HG03108 (cell line): Measurements from ENCODE around the gene ADAMTS18.

Experiments used
- ATAC-seq: cut with Tn5 transposase; IDR thresholded peaks from one replicate; pipeline ENCODE4 v1.9.1; 2021; ENCODE audit warnings: moderate library complexity; ENCODE audit not compliant: unreplicated experiment

Gene ADAMTS18

DNA sequence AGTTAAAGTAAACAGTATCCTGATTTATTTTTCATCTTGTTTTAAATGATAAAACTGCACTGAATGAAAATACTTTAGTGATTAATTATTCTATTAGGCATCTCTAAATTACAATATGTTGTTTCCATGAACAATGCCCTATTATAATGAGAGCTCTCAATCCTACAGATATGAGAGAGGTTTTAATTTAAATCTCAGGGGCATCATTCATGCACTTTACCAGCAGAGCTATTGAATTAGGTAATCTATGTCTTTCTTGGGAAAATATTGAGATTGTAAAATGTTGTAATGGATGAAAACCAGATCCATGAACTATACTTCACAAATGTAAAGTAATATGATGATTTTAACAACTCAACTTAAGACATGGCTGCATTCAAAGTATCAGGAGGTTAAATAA is 103.8 kb downstream of the ADAMTS18 start:
- ATAC-seq = no peak

DNA sequence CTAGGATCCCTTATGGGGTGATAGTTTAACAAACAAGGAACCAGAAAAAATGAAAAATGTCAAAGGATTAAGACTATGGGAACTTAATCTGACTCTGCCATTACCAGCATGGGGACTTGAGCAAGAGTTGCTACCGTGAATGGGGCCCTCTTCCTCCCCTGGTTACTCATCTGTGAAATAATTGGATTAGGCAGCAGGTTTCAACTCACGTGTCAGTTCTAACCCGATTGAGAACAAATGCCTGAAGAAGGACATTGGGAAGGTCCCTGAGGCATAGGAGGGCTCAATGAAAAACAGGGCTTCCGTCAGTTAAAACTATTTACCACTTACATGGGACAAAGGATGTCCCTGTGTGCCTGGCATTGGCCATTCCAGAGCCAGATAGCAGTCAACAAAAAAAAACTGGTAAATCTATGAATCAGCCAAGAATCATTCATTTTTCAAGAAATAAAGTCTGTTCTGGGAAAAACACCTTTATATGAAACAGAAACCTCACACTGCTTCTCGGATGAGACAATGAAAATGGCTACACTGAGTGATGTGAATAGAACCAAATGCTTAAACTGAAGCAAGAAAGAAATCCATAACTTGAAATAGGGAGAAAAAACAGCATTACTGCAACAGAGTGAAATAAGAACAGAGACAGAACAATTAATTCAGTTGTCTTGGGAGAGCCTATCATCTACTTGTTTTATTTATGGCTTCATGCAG is 104.3 kb downstream of the ADAMTS18 start:
- ATAC-seq = no peak

DNA sequence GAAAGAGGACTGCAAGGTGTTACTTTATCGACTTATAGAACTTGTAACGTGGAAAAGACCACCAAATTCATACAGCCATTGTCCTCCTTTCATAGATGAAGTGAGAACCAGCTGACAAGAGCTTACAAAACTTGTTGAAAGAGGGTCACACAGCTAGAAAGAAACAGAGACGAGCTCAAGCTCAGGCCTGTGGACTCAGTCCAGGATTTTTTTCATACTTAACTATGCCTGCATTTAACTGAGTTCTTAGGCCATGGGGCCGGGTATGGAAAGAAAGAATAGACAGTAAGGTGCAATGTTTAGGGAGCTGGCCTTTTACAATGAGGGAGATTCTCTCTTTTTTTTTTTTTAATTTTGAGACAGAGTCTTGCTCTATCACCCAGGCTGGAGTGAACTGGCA is 106.1 kb downstream of the ADAMTS18 start:
- ATAC-seq = no peak

DNA sequence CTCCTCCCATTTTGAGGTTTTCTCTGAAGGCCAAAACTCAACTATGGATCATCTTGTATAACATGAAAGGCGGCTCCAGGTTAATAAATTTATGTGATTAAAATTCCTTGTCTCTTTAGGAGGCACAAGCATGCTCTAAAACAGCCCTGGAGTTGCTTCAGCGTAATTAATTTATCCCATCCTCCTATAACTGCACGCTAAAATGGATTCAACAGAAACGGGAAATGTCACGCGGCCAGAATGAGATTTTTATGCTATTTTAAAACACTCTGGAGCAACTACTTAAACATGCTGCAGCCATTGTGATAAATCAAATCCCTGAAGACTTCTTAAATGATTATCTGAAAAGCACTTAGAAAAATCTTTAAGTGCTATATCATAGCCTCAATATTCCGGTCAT is 106.6 kb downstream of the ADAMTS18 start:
- ATAC-seq = no peak

DNA sequence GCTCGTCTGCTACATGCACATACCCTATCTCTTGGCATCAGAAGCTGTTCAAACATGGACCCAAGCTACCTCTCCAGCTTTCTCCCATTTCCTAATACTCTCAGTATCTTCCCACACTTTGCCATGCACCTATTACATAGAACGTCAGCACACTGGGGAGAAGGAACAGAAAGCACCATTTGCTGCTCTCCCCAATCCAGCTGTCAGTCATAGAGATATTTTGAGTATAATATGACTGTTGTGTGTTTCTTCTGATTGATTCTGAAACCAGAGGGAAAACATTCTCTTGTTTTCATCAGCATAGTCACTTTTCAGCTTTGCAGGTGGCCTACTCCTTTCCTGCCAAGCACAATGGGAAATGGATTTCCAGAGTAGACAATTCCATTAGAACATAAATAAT is 107.1 kb downstream of the ADAMTS18 start:
- no peak for ATAC-seq

DNA sequence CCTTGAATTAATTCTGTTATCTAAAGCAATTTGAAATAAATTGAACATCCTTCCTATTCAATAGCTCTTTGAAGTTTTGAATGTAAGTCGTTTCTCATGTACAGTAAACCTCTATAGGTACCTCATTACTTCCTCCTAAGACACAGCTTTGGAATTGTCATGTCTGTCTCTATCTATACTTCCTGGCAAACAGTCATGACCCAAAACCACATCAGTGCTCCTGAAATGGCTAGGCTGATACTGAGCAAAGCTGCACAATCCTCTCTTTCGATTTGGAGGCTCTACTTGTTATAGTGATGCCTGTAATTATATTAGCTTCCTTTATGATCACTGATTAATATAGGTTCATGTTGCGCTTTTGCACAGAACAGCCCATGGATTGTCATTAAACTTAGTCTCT is 110.1 kb downstream of the ADAMTS18 start:
- ATAC-seq = no peak

DNA sequence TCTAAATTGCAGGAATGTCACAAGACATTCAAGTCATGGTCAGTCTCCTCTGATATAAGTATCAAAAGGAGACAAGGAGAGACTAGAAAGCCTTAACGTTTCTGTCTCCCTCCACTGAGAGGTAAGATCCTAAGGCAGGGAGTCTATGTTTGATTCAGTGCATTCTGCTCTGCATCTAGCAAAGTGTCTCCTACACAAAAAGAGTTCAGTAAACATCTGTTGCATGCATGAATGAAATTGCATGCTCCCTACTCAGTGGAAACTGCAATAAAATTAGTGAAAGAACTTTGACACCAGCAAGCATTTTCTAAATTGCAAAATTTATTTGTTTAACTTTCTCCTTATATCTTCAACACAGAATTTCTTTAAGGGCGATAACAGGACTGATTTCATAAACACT is 111.1 kb downstream of the ADAMTS18 start:
- ATAC-seq = no peak

DNA sequence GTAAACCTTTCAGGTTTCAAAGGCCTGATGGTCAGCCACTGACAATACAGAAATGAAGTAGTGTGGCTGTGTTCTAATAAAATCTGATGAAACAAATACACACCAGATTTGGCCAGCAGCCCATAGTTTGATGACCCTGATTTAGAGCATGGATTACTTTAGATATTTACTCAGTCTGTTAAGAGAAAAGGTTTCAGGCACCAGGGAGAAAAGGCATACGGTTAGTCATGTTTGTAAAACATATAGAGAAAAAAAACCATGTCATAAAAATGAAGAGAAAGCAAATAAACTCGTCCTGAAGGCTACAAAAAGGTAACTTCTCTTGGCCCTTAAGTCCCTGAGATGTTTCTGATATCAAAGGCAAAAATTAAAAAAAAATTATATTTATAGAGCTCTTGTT is 112.1 kb downstream of the ADAMTS18 start:
- ATAC-seq = no peak

DNA sequence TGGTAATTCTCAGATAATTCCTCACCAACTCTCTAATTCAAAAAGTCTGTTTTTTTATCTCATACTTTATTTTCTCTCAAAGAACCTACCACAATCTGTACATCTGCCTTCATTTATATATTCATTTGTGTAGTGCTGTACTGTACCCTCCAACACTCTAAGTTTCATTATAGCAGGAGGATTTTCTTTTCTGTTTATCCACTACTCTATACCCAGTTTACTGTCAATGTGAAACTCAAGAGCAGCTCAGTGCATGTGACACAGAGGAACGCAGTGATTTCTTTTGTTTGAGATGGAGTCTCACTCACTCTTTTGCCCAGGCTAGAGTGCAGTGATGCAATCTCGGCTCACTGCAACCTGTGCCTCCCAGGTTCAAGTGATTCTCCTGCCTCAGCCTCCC is 117.8 kb downstream of the ADAMTS18 start:
- ATAC-seq = no peak

DNA sequence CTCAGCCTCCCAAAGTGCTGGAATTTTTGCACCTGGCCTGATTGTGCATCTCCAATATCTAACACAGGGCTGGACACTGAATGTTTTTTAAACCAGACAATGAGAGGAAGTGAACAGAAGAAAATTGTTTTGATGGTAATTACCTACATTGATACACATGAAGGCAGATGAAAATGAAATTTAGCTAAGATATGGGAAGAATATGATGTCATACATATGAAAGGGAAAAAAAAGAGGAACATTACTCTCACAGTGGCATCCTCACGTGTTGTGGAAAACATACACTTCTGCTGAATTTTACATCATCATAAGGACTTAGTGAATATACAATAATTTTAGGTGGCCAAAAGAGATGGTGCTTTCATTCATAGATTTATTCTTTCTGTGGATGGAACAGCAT is 124.0 kb downstream of the ADAMTS18 start:
- ATAC-seq = no peak

DNA sequence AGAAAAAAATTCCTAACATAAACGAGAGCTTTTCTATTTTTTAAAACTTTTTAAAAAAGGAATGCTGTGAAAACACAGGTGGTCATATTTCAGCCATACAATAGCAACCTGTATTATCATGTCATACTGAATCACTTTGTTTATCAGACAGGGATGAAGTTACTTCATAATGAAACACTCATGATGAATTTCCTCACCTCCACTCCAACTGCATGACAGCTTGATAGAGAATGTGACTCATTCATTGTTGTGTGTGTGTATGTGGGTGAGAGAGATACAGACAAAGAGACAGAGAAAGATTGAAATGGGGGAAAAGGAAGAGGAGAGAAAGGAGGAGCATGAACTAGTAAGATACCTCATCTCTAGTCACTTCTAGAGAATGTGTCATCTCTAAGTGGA is 126.7 kb downstream of the ADAMTS18 start:
- no peak for ATAC-seq

DNA sequence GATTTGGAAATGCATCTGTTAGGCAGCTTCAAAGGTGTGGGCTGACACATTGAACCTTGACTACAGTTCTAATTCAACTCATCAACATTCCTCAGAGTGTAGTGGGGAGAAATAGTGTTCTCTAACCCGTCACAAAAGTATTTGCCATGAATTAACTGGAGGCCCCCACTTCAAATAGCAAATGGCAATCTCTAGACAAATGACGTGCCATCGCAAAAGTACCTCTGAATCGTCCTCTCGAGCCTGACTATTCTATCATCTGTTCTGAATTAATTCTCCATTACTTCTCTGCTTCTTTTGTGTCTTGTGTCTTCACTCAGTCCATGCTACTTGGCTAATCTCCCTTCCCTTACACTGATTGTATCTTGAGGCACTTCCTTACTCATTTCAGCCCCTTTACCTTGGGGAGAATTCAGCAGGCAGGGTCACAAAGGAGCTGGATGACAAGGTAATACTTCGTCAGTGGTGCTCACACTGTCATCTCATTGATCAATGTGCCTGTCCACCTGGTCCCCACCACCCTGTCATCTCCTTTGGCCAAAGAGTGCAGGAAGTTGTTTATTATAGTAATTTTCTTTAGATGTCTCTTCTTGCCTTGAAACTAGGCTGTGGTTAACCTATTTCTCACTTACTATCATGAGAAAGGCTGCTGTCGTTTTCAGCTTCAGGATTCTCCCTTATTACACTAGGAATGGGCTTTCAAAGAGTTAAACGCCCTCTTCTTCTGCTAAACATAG is 127.2 kb downstream of the ADAMTS18 start:
- ATAC-seq = no peak

DNA sequence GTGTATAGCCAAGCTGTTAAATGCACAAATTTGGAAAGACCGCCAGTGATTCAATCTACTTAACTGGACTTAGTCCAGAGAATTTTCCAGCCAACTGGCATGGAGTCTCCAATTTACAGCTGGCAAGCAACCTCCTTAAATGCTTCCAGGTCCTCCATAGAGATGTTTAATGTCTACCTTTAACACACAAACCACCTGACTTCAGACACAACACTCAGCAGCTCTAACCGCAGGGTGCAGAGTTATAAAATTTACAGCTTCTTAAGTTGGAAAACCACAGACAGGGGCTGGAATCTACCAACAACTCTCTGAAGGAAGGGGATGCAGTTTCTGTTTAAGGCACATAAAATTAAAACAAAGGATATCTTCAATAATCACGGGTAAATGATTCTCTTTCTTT is 128.8 kb downstream of the ADAMTS18 start:
- ATAC-seq = no peak

DNA sequence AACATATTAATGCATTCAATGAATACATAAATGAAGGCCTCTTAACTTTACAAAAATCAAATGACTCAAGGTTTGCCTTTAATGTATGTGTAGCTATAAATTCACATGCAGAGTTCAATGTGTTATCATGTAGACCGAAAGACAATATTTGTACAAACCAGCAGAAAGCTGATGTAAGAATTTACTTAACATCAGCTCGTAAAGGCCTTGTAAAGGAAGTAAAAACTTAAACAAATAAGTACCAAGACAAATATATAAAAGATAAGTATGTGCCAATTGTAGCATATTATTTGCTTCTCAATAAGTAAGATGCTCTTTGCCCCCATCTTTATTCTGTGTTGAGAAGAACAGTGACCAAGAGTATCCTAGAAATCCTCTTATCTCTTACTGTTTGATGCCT is 130.0 kb downstream of the ADAMTS18 start:
- ATAC-seq = no peak

DNA sequence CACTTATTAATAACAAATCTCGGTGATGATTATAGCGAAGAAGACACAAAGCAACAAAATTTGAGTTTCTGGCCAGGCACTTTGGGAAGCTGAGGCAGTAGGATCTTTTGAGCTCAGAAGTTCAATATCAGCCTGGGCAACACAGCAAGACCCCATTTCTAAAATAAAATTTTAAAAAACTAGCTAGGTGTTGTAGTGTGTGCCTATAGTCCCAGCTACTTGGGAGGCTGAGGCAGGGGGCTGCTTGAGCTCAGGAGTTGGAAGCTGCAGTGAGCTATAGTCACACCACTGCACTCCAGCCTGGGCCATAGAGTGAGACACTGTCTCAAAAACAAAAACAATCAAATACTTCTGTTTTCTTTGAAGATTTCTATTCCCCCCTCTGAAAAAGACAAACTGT is 130.7 kb downstream of the ADAMTS18 start:
- no peak for ATAC-seq

DNA sequence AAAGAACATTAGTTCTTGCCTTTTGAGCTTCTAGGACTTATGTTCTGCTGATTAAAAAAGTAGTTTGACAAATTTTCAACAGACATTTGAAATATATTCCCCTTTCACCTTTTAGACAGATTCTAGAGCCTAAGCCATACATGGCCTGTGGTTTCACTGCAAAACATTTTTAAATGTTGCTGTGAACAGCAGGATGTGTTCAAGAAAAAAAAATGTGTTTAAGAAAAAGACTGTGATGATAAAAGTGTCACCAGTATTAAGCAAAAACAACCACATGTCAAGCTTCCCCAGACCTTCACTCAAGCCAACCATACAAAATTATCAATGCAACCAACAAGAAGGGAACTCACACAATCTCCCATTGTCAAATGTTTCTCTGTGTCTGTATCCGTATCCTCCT is 132.2 kb downstream of the ADAMTS18 start:
- ATAC-seq = no peak

DNA sequence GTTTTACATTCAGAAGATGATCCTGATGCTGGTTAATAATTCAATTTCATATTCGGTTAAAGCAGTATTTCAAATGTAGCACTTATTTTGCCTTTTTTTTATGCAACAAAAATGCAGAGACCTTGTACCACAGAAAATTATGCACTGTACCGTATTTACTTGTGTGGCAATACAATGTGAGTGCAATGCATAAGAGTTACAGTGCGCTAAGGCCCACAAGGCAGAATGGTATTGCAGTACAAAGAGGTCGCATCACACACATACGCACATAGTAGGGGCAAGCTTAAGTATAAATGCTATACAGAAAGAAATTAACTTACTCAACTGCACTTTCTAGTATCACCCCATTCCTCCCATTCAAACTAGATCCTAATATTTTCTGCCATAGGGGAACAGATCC is 132.6 kb downstream of the ADAMTS18 start:
- ATAC-seq = no peak

DNA sequence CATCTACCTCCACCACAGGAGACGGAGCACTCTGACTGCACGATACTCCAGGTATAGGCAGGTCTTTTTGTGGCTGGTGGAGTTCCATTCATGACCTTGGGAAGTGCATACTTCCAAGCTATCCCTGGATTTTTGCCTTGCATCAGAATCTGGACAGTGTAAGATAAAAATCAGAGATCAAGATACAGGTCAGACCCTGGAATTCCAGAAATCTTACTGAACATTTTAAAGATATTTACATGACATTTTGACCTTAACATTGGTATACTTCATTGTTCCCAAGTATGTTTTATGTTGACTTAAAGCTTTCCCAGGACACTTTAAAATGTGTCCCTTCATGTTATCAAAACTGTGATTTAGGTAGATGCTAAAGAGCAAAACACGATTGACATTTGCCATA is 134.6 kb downstream of the ADAMTS18 start:
- no peak for ATAC-seq

DNA sequence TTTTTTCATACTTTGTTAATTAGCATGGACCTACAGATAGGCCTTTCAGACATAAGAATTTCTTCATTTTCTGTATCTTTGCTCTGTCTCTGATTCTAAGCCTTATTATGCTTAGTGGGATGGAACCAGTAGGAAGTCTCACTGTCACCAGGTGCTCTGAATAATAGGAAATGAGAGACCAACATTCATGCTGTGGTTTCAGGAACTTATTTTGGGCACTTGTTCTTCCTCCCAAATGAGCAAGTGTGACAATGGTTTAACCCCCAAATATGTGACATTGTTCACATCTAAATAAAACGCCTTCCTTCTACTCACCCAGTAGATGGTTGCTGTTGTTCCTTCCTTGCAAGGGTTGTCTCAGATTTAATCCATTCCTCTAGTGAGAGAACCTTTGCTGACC is 135.4 kb downstream of the ADAMTS18 start:
- ATAC-seq = no peak

DNA sequence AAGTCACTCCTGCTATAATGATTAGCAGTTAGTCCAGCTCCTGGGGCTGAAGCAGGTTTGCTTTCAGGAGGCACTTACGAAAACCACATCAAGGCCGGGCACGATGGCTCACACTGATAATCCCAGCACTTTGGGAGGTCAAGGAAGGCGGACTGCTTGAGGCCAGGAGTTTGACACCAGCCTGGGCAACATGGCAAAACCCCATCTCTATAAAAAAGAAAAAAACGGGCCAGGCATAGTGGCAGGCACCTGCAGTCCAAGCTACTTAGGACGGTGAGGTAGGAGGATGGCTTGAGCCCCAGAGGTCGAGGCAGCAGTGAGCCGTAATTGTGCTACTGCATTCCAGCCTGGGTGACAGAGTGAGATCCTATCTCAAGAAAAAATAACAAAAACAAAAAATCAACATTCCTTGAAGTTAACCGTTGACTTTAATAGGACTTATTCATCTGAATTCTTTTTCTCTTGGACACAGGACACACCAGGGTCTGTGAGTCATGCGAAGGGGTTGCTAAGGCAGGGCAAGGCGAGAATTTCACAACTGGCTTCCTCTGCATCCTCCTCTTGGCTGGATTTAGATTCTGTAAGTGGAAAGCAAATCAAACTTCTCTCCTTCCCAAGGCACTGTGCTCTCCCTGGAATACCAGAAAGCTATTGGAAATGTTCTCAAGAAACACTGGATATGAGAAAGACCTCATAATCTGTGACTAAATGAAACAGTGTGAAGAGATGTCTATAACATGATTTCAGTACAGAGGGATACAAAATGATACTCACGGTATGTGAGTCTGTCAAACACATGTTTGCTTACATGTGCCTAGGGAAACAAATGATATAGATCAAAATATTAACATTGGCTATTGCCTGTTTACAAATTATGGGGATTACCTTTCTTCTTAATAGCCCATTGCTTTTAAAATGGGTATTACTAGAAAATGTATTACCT is 136.1 kb downstream of the ADAMTS18 start:
- no peak for ATAC-seq

DNA sequence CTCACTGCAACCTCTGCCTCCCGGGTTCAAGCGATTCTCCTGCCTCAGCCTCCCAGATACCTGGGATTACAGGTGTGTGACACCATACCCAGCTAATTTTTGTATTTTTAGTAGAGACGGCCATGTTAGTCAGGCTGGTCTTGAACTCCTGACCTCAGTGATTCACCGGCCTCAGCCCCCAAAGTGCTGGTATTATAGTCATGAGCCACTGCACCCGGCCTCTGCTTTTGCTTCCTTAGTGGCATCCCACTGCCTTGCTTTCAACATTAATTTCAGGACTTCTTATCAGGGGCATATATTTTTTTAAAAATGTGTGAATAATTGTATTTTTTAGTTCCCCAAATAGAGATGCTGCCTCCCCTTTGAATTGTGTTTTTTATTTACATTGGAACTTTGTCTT is 136.8 kb downstream of the ADAMTS18 start:
- ATAC-seq = no peak

DNA sequence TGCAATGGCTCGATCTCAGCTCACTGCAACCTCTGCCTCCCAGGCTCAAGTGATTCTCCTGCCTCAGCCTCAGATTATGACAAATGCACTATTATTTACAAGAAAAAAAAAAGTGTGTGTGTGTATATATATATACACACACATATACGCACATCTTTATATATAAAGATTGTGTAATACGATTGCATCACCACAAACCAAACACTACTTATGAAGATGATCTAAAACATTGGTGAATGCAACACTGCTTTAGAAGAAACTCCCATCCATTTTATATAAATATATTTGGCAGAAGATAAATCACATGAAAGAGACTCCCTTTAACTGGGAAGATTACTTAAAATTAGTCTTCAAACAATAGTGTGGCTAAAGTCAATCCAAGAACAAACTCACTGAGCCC is 138.9 kb downstream of the ADAMTS18 start:
- ATAC-seq = no peak
